Right lobe of liver (tissue), 4 donors: ENCODE data around the gene TARP.

Experiments used
- POLR2A ChIP-seq: fragments of 450-650 bp; IDR thresholded peaks from one replicate; pipeline ENCODE4 v1.6.1; 2017; ENCODE audit warnings: antibody characterized with exemption, mild to moderate bottlenecking
- TF ChIP-seq, protein P1 (sequence below), 4 donors: fragments of 200-600 bp in 3 of 4; fragments of 450-650 bp in 1 of 4; IDR thresholded peaks; one replicate each; pipeline versions ENCODE4 v1.5.1 to v1.8.0; 2016 to 2022; ENCODE audit warnings: antibody characterized with exemption in 4 of 4, mild to moderate bottlenecking in 2 of 4
- donor health status: DM: no; HTN: no; CAD: no.
- donor health status: DM: no; HTN: no; CAD: no.
- donor health status: DM: no; HTN: yes; CAD: no.

DNA sequence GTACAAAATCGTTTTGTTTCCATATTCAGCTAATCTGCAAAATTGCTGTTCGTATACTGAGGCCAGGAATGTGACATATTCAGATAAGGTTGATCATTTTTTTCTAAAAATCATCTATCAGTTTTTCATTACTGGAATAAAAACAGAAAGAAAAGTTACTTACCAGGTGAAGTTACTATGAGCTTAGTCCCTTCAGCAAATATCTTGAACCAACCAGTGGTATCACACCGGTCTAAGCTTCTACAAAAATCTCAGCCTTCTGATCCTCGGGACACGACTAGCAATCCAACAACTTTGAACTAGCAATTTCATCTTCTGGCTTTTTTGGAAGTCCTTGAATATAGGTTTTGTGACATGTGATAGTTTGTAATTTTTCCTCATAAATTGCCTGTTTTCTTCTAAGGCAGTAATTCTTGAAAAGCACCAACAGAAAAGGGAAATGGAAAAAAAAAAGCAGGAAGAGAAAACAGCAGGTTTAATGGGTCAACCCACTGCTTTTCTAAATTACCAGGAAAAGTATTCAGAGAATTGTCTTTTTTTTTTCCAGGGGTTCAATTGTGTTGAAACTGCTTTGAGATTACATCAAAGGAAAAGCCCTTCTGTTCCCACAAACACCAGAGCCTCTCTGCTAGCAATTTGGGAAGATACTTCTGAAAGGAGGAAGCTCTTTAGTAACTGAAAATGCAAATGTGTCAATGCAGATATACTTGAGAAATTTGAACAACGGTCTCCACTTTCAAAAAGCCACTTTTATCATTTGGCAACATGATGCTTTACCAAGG, 2.9 kb upstream of the TARP start:
- TF ChIP-seq, protein P1, sequence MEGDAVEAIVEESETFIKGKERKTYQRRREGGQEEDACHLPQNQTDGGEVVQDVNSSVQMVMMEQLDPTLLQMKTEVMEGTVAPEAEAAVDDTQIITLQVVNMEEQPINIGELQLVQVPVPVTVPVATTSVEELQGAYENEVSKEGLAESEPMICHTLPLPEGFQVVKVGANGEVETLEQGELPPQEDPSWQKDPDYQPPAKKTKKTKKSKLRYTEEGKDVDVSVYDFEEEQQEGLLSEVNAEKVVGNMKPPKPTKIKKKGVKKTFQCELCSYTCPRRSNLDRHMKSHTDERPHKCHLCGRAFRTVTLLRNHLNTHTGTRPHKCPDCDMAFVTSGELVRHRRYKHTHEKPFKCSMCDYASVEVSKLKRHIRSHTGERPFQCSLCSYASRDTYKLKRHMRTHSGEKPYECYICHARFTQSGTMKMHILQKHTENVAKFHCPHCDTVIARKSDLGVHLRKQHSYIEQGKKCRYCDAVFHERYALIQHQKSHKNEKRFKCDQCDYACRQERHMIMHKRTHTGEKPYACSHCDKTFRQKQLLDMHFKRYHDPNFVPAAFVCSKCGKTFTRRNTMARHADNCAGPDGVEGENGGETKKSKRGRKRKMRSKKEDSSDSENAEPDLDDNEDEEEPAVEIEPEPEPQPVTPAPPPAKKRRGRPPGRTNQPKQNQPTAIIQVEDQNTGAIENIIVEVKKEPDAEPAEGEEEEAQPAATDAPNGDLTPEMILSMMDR (IDR thresholded peaks at IDR 0.05): no peak
- TF ChIP-seq POLR2A: no peak
